Thyroid gland (tissue), 4 donors: Measurements from ENCODE around the gene PPIF.

Source experiments
- POLR2A ChIP-seq, 2 donors: fragments of 450-650 bp; IDR thresholded peaks; one replicate each; pipeline ENCODE4 v1.6.1; 2017; ENCODE audit warnings: antibody characterized with exemption in 2 of 2, mild to moderate bottlenecking in 2 of 2, moderate library complexity in 1 of 2
- TF ChIP-seq, protein P1 (sequence below), 6 experiments: fragments of 200-600 bp in 3 of 6; fragments of 450-650 bp in 3 of 6; sonication (generic) in 3 of 6; IDR thresholded peaks; one replicate each; pipeline ENCODE4 v1.5.1; 2016 to 2019; ENCODE audit warnings: antibody characterized with exemption in 6 of 6, mild to moderate bottlenecking in 2 of 6, inconsistent platforms in 1 of 6, moderate library complexity in 1 of 6

DNA sequence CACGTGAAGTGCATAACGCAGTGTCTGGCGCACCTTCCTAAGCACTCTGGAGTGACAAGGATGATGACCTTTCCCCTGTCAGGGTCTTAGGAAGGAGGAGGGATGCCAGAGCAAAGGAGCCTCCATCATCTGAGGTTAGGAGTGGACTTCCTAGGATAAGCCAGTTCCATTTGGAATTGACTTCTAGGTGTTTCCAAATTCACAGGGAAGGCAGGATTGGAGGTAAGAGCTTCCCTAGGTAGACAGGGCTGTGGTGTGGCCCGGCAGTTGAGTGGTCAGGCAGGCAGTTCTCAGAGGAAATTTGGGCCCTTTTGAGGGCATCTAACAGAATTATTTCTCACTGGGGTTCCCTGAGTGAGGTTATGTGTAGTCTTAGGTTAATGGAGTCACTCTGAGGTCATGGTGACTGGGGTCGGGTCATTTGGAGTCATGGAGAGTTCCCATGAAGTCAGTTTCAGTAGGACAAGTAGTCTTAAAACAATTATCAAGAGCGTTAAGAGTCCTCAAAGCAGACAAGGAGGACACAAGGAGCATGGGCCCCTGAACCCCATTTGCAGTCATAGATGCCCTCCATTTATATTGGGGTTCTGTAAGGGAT, 8.2 kb downstream of the PPIF start:
- TF ChIP-seq, protein P1, sequence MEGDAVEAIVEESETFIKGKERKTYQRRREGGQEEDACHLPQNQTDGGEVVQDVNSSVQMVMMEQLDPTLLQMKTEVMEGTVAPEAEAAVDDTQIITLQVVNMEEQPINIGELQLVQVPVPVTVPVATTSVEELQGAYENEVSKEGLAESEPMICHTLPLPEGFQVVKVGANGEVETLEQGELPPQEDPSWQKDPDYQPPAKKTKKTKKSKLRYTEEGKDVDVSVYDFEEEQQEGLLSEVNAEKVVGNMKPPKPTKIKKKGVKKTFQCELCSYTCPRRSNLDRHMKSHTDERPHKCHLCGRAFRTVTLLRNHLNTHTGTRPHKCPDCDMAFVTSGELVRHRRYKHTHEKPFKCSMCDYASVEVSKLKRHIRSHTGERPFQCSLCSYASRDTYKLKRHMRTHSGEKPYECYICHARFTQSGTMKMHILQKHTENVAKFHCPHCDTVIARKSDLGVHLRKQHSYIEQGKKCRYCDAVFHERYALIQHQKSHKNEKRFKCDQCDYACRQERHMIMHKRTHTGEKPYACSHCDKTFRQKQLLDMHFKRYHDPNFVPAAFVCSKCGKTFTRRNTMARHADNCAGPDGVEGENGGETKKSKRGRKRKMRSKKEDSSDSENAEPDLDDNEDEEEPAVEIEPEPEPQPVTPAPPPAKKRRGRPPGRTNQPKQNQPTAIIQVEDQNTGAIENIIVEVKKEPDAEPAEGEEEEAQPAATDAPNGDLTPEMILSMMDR (IDR thresholded peaks at IDR 0.05) = no peak
- no peak for TF ChIP-seq POLR2A (IDR thresholded peaks at IDR 0.05)
